Effector memory CD4-positive, alpha-beta T cell (primary cell): Measurements from ENCODE around the gene IQCK.

Experiments used
- DNase-seq, 3 donors: peaks; one replicate each; pipeline ENCODE4 v3.0.0-alpha.2; 2020
- H3K27ac ChIP-seq: 2 replicates; pipeline ENCODE4 v1.7.0; 2013; ENCODE audit warnings: mild to moderate bottlenecking, low read length, moderate library complexity; ENCODE audit not compliant: insufficient read depth, poor library complexity, severe bottlenecking
- H3K27me3 ChIP-seq: replicated peaks from 2 replicates; pipeline ENCODE4 v1.7.0; 2013; ENCODE audit warnings: mild to moderate bottlenecking, low read length; ENCODE audit not compliant: insufficient read depth, control insufficient read depth, poor library complexity, severe bottlenecking
- H3K36me3 ChIP-seq: 2 replicates; pipeline ENCODE4 v1.7.0; 2013; ENCODE audit warnings: mild to moderate bottlenecking, low read length, moderate library complexity; ENCODE audit not compliant: control insufficient read depth, insufficient read depth
- H3K4me1 ChIP-seq: 2 replicates; pipeline ENCODE4 v1.7.0; 2013; ENCODE audit warnings: low read length, mild to moderate bottlenecking; ENCODE audit not compliant: control insufficient read depth, insufficient read depth, poor library complexity, severe bottlenecking
- H3K4me3 ChIP-seq: 2 replicates; pipeline ENCODE4 v1.7.0; 2013; ENCODE audit warnings: low read length, low read depth, mild to moderate bottlenecking; ENCODE audit not compliant: insufficient read depth, poor library complexity, severe bottlenecking
- H3K9me3 ChIP-seq: 2 replicates; pipeline ENCODE4 v1.7.0; 2013; ENCODE audit warnings: mild to moderate bottlenecking, low read length, moderate library complexity; ENCODE audit not compliant: control insufficient read depth

Gene IQCK

GRCh38 chr16:19707569-19708295, 10.3 kb upstream of the IQCK start:
- Histone ChIP-seq H3K4me1 (no peaks in the 10 kb centered on the region), H3K27ac (no peak overlapping the region), H3K4me3 (no peak overlapping the region), H3K36me3 (peaks cover 48% of the 10 kb centered on the region), H3K9me3 (no peaks in the 10 kb centered on the region), H3K27me3 (no peaks in the 10 kb centered on the region)
- no peak for DNase-seq

GRCh38 chr16:19708296-19709205, 9.5 kb upstream of the IQCK start:
- Histone ChIP-seq H3K36me3 (peaks cover 50% of the 10 kb centered on the region), H3K4me1 (no peaks in the 10 kb centered on the region)

GRCh38 chr16:19709381-19710136, 8.5 kb upstream of the IQCK start:
- no peaks in the 10 kb centered on the region for H3K9me3 ChIP-seq
- no peak overlapping the region for H3K27ac ChIP-seq
- no peaks in the 10 kb centered on the region for H3K27me3 ChIP-seq
- H3K4me1 ChIP-seq: no peaks in the 10 kb centered on the region
- no peak overlapping the region for H3K4me3 ChIP-seq
- H3K36me3 ChIP-seq: peaks cover 56% of the 10 kb centered on the region
- no peak for DNase-seq

More at GRCh38 chr16:19708296-19709205, 9.5 kb upstream of the IQCK start:
- H3K9me3 ChIP-seq: no peaks in the 10 kb centered on the region
- no peaks in the 10 kb centered on the region for H3K27me3 ChIP-seq
- no peak overlapping the region for H3K4me3 ChIP-seq
- no peak for DNase-seq
- H3K27ac ChIP-seq: no peak overlapping the region

DNA sequence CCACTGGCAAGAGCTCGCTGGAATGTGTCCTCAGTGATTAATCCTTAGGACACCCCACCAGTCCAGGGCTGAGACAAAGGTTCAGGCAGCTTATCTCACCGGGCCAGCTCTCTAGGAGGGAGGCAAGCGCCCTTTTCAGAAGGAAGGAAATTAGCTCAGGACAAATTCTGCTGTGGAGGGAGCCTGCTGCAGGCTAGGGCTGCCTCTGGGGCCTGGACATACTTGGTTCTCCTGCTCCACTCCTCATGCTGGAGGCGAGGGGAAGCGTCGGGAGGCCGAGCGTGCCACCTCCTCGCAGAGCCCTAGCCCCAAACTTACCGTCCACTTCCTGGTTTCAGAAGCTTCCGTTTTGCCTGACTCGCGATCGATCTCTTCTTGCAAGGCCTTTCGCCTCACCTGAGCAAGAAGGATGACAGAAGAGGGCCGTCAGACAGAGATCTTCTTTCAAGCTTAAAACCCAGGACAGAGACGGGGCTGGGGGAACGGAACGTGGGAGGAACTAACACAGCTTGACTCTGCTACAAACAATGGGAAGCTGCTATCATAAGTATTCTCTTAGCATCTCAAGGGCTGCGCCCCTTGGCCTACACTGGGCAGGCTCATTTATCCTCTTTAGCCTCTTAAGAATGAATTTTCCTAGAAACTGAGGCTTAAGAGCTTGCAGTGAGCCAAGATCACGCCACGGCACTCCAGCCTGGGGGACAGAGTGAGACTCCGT, 7.7 kb upstream of the IQCK start:
- DNase-seq: no peak
- Histone ChIP-seq H3K27me3 (no peaks in the 10 kb centered on the region), H3K36me3 (peaks cover 51% of the 10 kb centered on the region), H3K27ac (no peak overlapping the region), H3K4me1 (no peaks in the 10 kb centered on the region), H3K9me3 (no peaks in the 10 kb centered on the region), H3K4me3 (no peak overlapping the region)

DNA sequence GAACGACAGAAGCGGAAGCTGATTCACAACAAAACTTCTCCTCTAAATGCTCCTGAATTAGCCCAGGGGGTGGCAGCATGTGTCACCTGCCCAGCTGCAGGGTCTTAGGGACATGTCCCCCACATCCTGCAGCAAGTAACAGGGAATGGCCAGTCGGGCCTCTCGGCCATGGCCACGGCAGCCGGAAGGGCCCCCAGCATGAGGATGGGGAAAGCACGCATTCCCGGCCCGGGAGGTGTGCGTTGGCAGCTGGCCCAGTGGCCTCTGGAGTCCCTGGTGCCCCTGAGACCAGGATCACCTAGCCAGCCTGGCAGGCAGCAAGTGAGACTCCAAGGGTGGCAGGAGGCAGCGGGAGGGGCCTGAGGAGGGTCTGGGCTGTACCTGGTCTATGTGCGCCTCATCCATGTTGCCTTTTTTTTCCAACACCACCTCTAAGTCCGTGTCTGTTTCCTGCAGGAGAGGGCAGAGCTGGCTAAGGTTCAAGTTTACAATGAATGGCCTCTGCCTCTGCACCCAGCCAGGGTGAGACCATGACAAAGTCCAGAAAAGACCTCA, 7.0 kb upstream of the IQCK start:
- H3K4me1 ChIP-seq: no peaks in the 10 kb centered on the region
- no peaks in the 10 kb centered on the region for H3K27me3 ChIP-seq
- peaks cover 44% of the 10 kb centered on the region for H3K36me3 ChIP-seq

DNA sequence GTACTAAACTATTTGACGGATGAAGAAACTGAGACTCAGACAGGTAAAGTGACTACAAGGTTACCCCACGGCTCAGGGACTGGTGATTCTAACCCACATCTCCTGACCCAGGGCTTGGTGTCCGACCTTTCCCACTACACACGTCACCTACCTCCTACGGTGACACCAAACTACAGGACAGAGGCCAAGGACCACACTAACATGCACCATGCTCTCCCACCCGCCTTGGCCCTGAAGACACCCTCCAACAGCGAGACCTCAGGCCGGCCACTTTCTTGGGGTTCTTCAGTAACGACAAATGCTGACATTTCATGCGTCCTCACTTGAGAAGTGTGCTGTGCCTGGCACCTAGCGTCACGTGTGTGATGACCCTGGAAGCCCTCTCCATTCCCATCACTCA, 6.4 kb upstream of the IQCK start:
- Histone ChIP-seq H3K9me3 (no peaks in the 10 kb centered on the region), H3K27me3 (no peaks in the 10 kb centered on the region), H3K4me1 (no peaks in the 10 kb centered on the region), H3K36me3 (peaks cover 41% of the 10 kb centered on the region), H3K27ac (no peak overlapping the region), H3K4me3 (no peak overlapping the region)
- no peak for DNase-seq

More for the DNA sequence above, 7.0 kb upstream of the IQCK start:
- H3K9me3 ChIP-seq: no peaks in the 10 kb centered on the region
- H3K27ac ChIP-seq: no peak overlapping the region
- DNase-seq: no peak
- H3K4me3 ChIP-seq: no peak overlapping the region

GRCh38 chr16:19712418-19713058, 5.5 kb upstream of the IQCK start:
- Histone ChIP-seq H3K27me3 (no peaks in the 10 kb centered on the region), H3K4me1 (peaks cover 4% of the 10 kb centered on the region), H3K4me3 (no peak overlapping the region), H3K36me3 (peaks cover 41% of the 10 kb centered on the region), H3K9me3 (no peaks in the 10 kb centered on the region), H3K27ac (no peak overlapping the region)
- no peak for DNase-seq

- Histone ChIP-seq H3K36me3 (peaks cover 38% of the 10 kb centered on the region), H3K4me1 (peaks cover 4% of the 10 kb centered on the region), H3K27ac (no peak overlapping the region)
Observed at GRCh38 chr16:19713697-19714096, 4.4 kb upstream of the IQCK start.

GRCh38 chr16:19715566-19715965, 2.5 kb upstream of the IQCK start:
- H3K27ac ChIP-seq: no peak overlapping the region
- H3K36me3 ChIP-seq: peaks cover 23% of the 10 kb centered on the region
- H3K9me3 ChIP-seq: no peaks in the 10 kb centered on the region
- no peak overlapping the region for H3K4me3 ChIP-seq
- no peak for DNase-seq
- H3K27me3 ChIP-seq: no peaks in the 10 kb centered on the region
- peaks cover 4% of the 10 kb centered on the region for H3K4me1 ChIP-seq

More at GRCh38 chr16:19713697-19714096, 4.4 kb upstream of the IQCK start:
- Histone ChIP-seq H3K27me3 (no peaks in the 10 kb centered on the region), H3K9me3 (no peaks in the 10 kb centered on the region), H3K4me3 (no peak overlapping the region)
- no peak for DNase-seq
